CD14-positive monocyte (primary cell): ENCODE measurements around the gene C1orf87. TPM values are rescaled to one million over a fixed set of nuclear protein-coding genes. Genes with fewer than 3 reads are reported as not detected.

Source experiments
- DNase-seq, 3 donors: peaks; one replicate each; pipeline ENCODE4 v3.0.0-alpha.2; 2011 to 2022
- H2AFZ ChIP-seq: 2 replicates; pipeline ENCODE4 v1.6.0; 2012; ENCODE audit warnings: mild to moderate bottlenecking, low read depth, low read length, inconsistent platforms; ENCODE audit not compliant: insufficient read depth, poor library complexity, severe bottlenecking
- H3K27ac ChIP-seq, 2 donors: 1 replicate in 1 of 2; 2 replicates in 1 of 2; pipeline ENCODE4 v1.5.1; 2012 to 2013; ENCODE audit warnings: low read length in 2 of 2, control low read depth in 1 of 2, inconsistent platforms in 1 of 2, low read depth in 1 of 2, mild to moderate bottlenecking in 1 of 2
- H3K27me3 ChIP-seq, 2 donors: one replicate each; pipeline versions ENCODE4 v1.6.0 to v1.6.1; 2011 to 2013; ENCODE audit warnings: low read length in 2 of 2; ENCODE audit not compliant: control insufficient read depth in 2 of 2, insufficient read depth in 2 of 2
- H3K36me3 ChIP-seq, 2 donors: replicated peaks in 1 of 2; 1 replicate in 1 of 2; 2 replicates in 1 of 2; pipeline versions ENCODE4 v1.5.1 to v1.6.1; 2012 to 2013; ENCODE audit warnings: low read length in 2 of 2, control low read depth in 1 of 2, inconsistent platforms in 1 of 2, mild to moderate bottlenecking in 1 of 2; ENCODE audit not compliant: insufficient read depth in 2 of 2, control insufficient read depth in 1 of 2
- H3K4me1 ChIP-seq, 2 donors: 1 replicate in 1 of 2; 2 replicates in 1 of 2; pipeline versions ENCODE4 v1.5.1 to v1.6.1; 2012 to 2013; ENCODE audit warnings: low read length in 2 of 2, control low read depth in 1 of 2, inconsistent platforms in 1 of 2, mild to moderate bottlenecking in 1 of 2, moderate library complexity in 1 of 2; ENCODE audit not compliant: insufficient read depth in 2 of 2, control insufficient read depth in 1 of 2
- H3K4me2 ChIP-seq: replicated peaks from 2 replicates; pipeline ENCODE3; 2012; ENCODE audit warnings: low read length, moderate library complexity, mild to moderate bottlenecking; ENCODE audit not compliant: poor library complexity, severe bottlenecking; ENCODE audit errors: extremely low read depth
- H3K4me3 ChIP-seq, 3 experiments: fragments of 200-600 bp in 1 of 3; sonication (generic) in 1 of 3; replicated peaks in 1 of 3; 1 replicate in 2 of 3; 2 replicates in 1 of 3; pipeline ENCODE4 v1.5.1; 2011 to 2013; ENCODE audit warnings: low read length in 3 of 3, mild to moderate bottlenecking in 3 of 3, control low read depth in 2 of 3, low read depth in 2 of 3, inconsistent platforms in 1 of 3, moderate library complexity in 1 of 3
- H3K79me2 ChIP-seq: 2 replicates; pipeline ENCODE4 v1.6.0; 2012; ENCODE audit warnings: mild to moderate bottlenecking, control low read depth, inconsistent platforms, low read length, moderate library complexity; ENCODE audit not compliant: insufficient read depth
- H3K9ac ChIP-seq: 2 replicates; pipeline ENCODE4 v1.6.0; 2017; ENCODE audit warnings: low read length, mild to moderate bottlenecking; ENCODE audit not compliant: insufficient read depth, poor library complexity, severe bottlenecking
- H3K9me3 ChIP-seq, 2 donors: replicated peaks in 1 of 2; 1 replicate in 1 of 2; 2 replicates in 1 of 2; pipeline versions ENCODE4 v1.5.1 to v1.6.1; 2012 to 2013; ENCODE audit warnings: low read length in 2 of 2, control low read depth in 1 of 2; ENCODE audit not compliant: control insufficient read depth in 1 of 2, insufficient read depth in 1 of 2
- H4K20me1 ChIP-seq: 2 replicates; pipeline ENCODE4 v1.6.0; 2012; ENCODE audit warnings: mild to moderate bottlenecking, low read length, control low read depth, moderate library complexity; ENCODE audit not compliant: insufficient read depth
- H3K27ac Mint-ChIP-seq, 7 donors: one replicate each; pipeline ENCODE4 v1.8.0; 2020; ENCODE audit warnings: mild to moderate bottlenecking in 7 of 7, mixed read lengths in 7 of 7, moderate library complexity in 6 of 7, inconsistent platforms in 2 of 7
- H3K27me3 Mint-ChIP-seq, 3 donors: one replicate each; pipeline ENCODE4 v1.8.0; 2021 to 2022; ENCODE audit warnings: low read depth in 3 of 3, mild to moderate bottlenecking in 3 of 3, mixed read lengths in 3 of 3, moderate library complexity in 3 of 3, inconsistent platforms in 1 of 3
- H3K36me3 Mint-ChIP-seq, 2 donors: one replicate each; pipeline ENCODE4 v1.8.0; 2020; ENCODE audit warnings: mixed read lengths in 2 of 2, inconsistent platforms in 1 of 2, mild to moderate bottlenecking in 1 of 2
- H3K4me1 Mint-ChIP-seq: one replicate; pipeline ENCODE4 v1.8.0; 2020; ENCODE audit warnings: mild to moderate bottlenecking, mixed read lengths
- H3K4me3 Mint-ChIP-seq, 2 donors: one replicate each; pipeline ENCODE4 v1.8.0; 2020; ENCODE audit warnings: mild to moderate bottlenecking in 2 of 2, mixed read lengths in 2 of 2, moderate library complexity in 1 of 2
- H3K9me3 Mint-ChIP-seq, 7 donors: one replicate each; pipeline ENCODE4 v1.8.0; 2020 to 2022; ENCODE audit warnings: mixed read lengths in 7 of 7, mild to moderate bottlenecking in 6 of 7, moderate library complexity in 6 of 7, inconsistent platforms in 2 of 7
- CTCF ChIP-seq: fragments of 200-600 bp; IDR thresholded peaks from one replicate; pipeline ENCODE4 v1.8.0; 2022; ENCODE audit warnings: antibody characterized with exemption, mild to moderate bottlenecking
- WGBS: methylation state at CpG from one replicate; pipeline ENCODE4 v1.1.5; 2013; ENCODE audit warnings: missing lambda C conversion rate; ENCODE audit not compliant: insufficient coverage; 5-methylcytosine and 5-hydroxymethylcytosine counted together
- intact Hi-C, 2 donors: fragments of 100-400 bp; cut with micrococcal nuclease; formaldehyde crosslinking; loops; one replicate each; pipeline versions ENCODE4 v1.15.0 to v1.15.1; 2023
- polyA plus RNA-seq, 3 donors: library from polyadenylated mRNA; depleted of rRNA in 1 of 3; unstranded in 2 of 3; stranded (reverse) in 1 of 3; fragments of 300-500 nt in 2 of 3; fragments of >200 nt in 1 of 3; fragmentation: Illumina TruSeq in 2 of 3; gene quantifications; 1 replicate in 2 of 3; 2 replicates in 1 of 3; pipeline ENCODE4 v1.2.3, GENCODE V29; 2012 to 2021

The C1orf87 gene
- polyA plus RNA-seq, 3 donors: not detected

DNA sequence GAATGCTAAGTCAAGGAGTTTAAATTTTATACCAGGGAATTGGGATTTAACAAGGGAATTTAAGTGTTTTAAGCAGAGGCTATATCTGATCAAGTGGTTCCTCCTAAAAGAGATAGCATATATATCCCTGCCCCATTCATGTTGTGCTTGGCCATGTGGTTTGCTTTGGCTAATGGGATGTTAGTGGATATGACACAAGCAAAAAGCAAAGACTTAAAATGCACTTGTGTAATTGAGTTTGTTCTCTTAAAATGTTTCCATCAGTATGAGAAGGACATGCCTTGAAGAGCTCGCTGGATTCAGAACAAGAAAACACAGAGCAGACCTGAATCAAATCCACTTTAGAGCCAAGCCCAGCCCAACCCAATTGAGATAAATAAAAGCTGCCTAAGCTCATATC lies 22.4 kb downstream of the C1orf87 start:
- peaks cover 0 to 2% (median 0%) of the 10 kb centered on the region in 3 donors for H3K27me3 Mint-ChIP-seq
- no peak overlapping the region for H2AFZ ChIP-seq
- no peak overlapping the region for H3K4me3 ChIP-seq
- no peak overlapping the region for H3K4me2 ChIP-seq
- no peaks in the 10 kb centered on the region for H3K36me3 ChIP-seq
- no peak overlapping the region for H3K9ac ChIP-seq
- peaks cover 0 to 9% (median 2%) of the 10 kb centered on the region in 7 donors for H3K9me3 Mint-ChIP-seq
- intact Hi-C loops: no loop called here
- no peaks in the 10 kb centered on the region for H3K4me1 ChIP-seq
- no peak for DNase-seq
- H3K27ac Mint-ChIP-seq: no peak overlapping the region
- no peaks in the 10 kb centered on the region for H3K27me3 ChIP-seq
- H3K79me2 ChIP-seq: no peaks in the 10 kb centered on the region
- no peaks in the 10 kb centered on the region for H4K20me1 ChIP-seq
- H3K4me3 Mint-ChIP-seq: no peak overlapping the region
- H3K4me1 Mint-ChIP-seq: no peaks in the 10 kb centered on the region
- peaks cover 0 to 5% of the 10 kb centered on the region in 2 donors for H3K9me3 ChIP-seq
- H3K36me3 Mint-ChIP-seq: no peaks in the 10 kb centered on the region
- WGBS: no CpG with 5 or more reads among the region's 1 CpG
- no peak overlapping the region for H3K27ac ChIP-seq
- TF ChIP-seq CTCF: no peak

DNA sequence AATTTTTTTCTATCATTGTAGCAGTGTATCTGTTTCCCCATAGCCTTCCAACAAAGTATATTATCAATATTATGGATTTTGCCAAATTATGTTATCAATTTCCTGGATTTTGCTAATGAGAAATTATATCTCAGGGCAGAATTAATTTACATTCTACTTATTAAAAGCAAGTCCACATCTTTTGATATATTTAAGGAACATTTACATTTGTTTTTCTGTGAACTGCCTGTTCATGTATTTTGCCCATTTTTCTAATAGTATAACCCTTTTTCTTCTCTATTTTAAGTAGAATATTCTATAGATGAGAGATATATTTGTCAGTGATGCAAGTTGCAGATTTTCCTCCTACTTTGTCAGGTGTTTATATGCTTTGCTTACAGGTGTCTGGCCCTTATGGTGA lies 24.4 kb downstream of the C1orf87 start:
- Mint-ChIP-seq H3K27me3 (peaks cover 0 to 2% (median 0%) of the 10 kb centered on the region in 3 donors), H3K27ac (no peak overlapping the region), H3K4me3 (no peak overlapping the region), H3K36me3 (no peaks in the 10 kb centered on the region), H3K4me1 (no peaks in the 10 kb centered on the region), H3K9me3 (peaks cover 0 to 13% (median 3%) of the 10 kb centered on the region in 7 donors)
- Histone ChIP-seq H2AFZ (no peak overlapping the region), H3K27me3 (no peaks in the 10 kb centered on the region), H3K4me2 (no peak overlapping the region), H4K20me1 (no peaks in the 10 kb centered on the region), H3K9me3 (peaks cover 0 to 5% of the 10 kb centered on the region in 2 donors), H3K4me3 (no peak overlapping the region), H3K9ac (no peak overlapping the region), H3K79me2 (no peaks in the 10 kb centered on the region), H3K36me3 (no peaks in the 10 kb centered on the region), H3K27ac (no peak overlapping the region), H3K4me1 (no peaks in the 10 kb centered on the region)
- no peak for TF ChIP-seq CTCF
- DNase-seq: no peak
- intact Hi-C loops: no loop called here
